Uterus (tissue), 4 donors: ENCODE measurements around the gene AMACR. TPM values are rescaled to one million over a fixed set of nuclear protein-coding genes. Genes with fewer than 3 reads are reported as not detected.
"Not testable (repeated sequence)": the region's sequence is repeated elsewhere in the genome, so short reads cannot be mapped to it uniquely, and the experiment has no call there.

Source experiments
- DNase-seq, 2 donors: peaks; one replicate each; pipeline ENCODE4 v3.0.0-alpha.2; 2019 to 2020
- H3K27ac ChIP-seq, 2 donors: fragments of 200-600 bp; sonication (generic); 1 replicate in 1 of 2; 2 replicates in 1 of 2; pipeline ENCODE4 v1.5.1; 2016 to 2018
- H3K27me3 ChIP-seq, 2 donors: fragments of 200-600 bp; sonication (generic); one replicate each; pipeline ENCODE4 v1.5.1; 2018 to 2019; ENCODE audit warnings: control low read depth in 1 of 2
- H3K36me3 ChIP-seq, 2 donors: fragments of 200-600 bp; sonication (generic); one replicate each; pipeline ENCODE4 v1.5.1; 2019; ENCODE audit warnings: control low read depth in 1 of 2
- H3K4me1 ChIP-seq, 2 donors: fragments of 200-600 bp; sonication (generic); one replicate each; pipeline ENCODE4 v1.5.1; 2018 to 2019; ENCODE audit warnings: control low read depth in 1 of 2
- H3K4me3 ChIP-seq, 2 donors: fragments of 200-600 bp; sonication (generic); 1 replicate in 1 of 2; 2 replicates in 1 of 2; pipeline ENCODE4 v1.5.1; 2018 to 2019; ENCODE audit warnings: mild to moderate bottlenecking in 1 of 2
- H3K9me3 ChIP-seq, 2 donors: fragments of 200-600 bp; sonication (generic); one replicate each; pipeline ENCODE4 v1.5.1; 2019; ENCODE audit warnings: control low read depth in 1 of 2
- CTCF ChIP-seq, 4 experiments: fragments of 200-600 bp in 2 of 4; fragments of 450-650 bp in 2 of 4; sonication (generic) in 2 of 4; IDR thresholded peaks; one replicate each; pipeline ENCODE4 v1.5.1; 2016 to 2019; ENCODE audit warnings: antibody characterized with exemption in 4 of 4, mild to moderate bottlenecking in 2 of 4, moderate library complexity in 1 of 4
- POLR2A ChIP-seq, 2 donors: fragments of 450-650 bp; IDR thresholded peaks; one replicate each; pipeline ENCODE4 v1.6.1; 2016; ENCODE audit warnings: antibody characterized with exemption in 2 of 2, mild to moderate bottlenecking in 1 of 2, moderate library complexity in 1 of 2
- intact Hi-C: fragments of 100-400 bp; cut with DNase I; formaldehyde crosslinking; loops from one replicate; pipeline ENCODE4 v1.15.1; 2023; ENCODE audit warnings: low total_unique reads
- total RNA-seq, 4 donors: library from RNA; depleted of rRNA in 3 of 4; stranded (reverse); fragments of >200 nt in 3 of 4; gene quantifications; one replicate each; pipeline versions ENCODE4 v1.1.0 to v1.2.4, GENCODE V29; 2014 to 2023
- donor health status: DM: yes; HTN: yes; CAD: no.

The AMACR gene
- total RNA-seq, 4 donors from 2014 or later, result 7.9 to 14.9 (median 9.0) TPM

- H3K27ac ChIP-seq, result no peak overlapping the region
- H3K27me3 ChIP-seq, result no peaks in the 10 kb centered on the region
- no peaks in the 10 kb centered on the region for H3K4me1 ChIP-seq
- no peaks in the 10 kb centered on the region for H3K36me3 ChIP-seq
- DNase-seq, result no peak
- no peak for TF ChIP-seq CTCF (IDR thresholded peaks at IDR 0.05)
- TF ChIP-seq POLR2A (IDR thresholded peaks at IDR 0.05), result no peak
- intact Hi-C loops, result no loop called here
- no peak overlapping the region for H3K4me3 ChIP-seq
- no peaks in the 10 kb centered on the region for H3K9me3 ChIP-seq
These were observed 43.6 kb downstream of the AMACR start for GRCh38 chr5:33964132-33964700.

GRCh38 chr5:33958176-33958575 is 49.7 kb downstream of the AMACR start:
- H3K27ac ChIP-seq, result no peak overlapping the region
- no peaks in the 10 kb centered on the region for H3K4me1 ChIP-seq
- H3K9me3 ChIP-seq, result no peaks in the 10 kb centered on the region
- intact Hi-C loops, result no loop called here
- no peaks in the 10 kb centered on the region for H3K36me3 ChIP-seq
- H3K4me3 ChIP-seq, result no peak overlapping the region
- TF ChIP-seq CTCF (IDR thresholded peaks at IDR 0.05) (no peak), POLR2A (IDR thresholded peaks at IDR 0.05) (no peak)
- no peaks in the 10 kb centered on the region for H3K27me3 ChIP-seq
- DNase-seq, result no peak

GRCh38 chr5:33957577-33958150 is 50.2 kb downstream of the AMACR start:
- no peak overlapping the region for H3K27ac ChIP-seq
- H3K4me1 ChIP-seq, result no peaks in the 10 kb centered on the region
- no peak overlapping the region for H3K4me3 ChIP-seq
- intact Hi-C loops, result no loop called here
- H3K27me3 ChIP-seq, result no peaks in the 10 kb centered on the region
- H3K9me3 ChIP-seq, result no peaks in the 10 kb centered on the region
- no peak for DNase-seq
- no peaks in the 10 kb centered on the region for H3K36me3 ChIP-seq
- TF ChIP-seq POLR2A (IDR thresholded peaks at IDR 0.05) (no peak), CTCF (IDR thresholded peaks at IDR 0.05) (no peak)

GRCh38 chr5:33952175-33952574 is 55.7 kb downstream of the AMACR start:
- H3K27me3 ChIP-seq, DNase-seq, H3K9me3 ChIP-seq, H3K4me3 ChIP-seq, H3K36me3 ChIP-seq, H3K4me1 ChIP-seq, H3K27ac ChIP-seq, intact Hi-C loops: not testable (repeated sequence)

- no peak overlapping the region for H3K27ac ChIP-seq
- H3K4me3 ChIP-seq, result no peak overlapping the region
- H3K36me3 ChIP-seq, result no peaks in the 10 kb centered on the region
- H3K9me3 ChIP-seq, result no peaks in the 10 kb centered on the region
- H3K27me3 ChIP-seq, result no peaks in the 10 kb centered on the region
- intact Hi-C loops, result no loop called here
- H3K4me1 ChIP-seq, result no peaks in the 10 kb centered on the region
- TF ChIP-seq CTCF (IDR thresholded peaks at IDR 0.05) (no peak), POLR2A (IDR thresholded peaks at IDR 0.05) (no peak)
- no peak for DNase-seq
These were observed 63.2 kb downstream of the AMACR start for GRCh38 chr5:33944543-33945132.
